Globus pallidus (tissue), 1 donor: ENCODE results near the gene IL18BP.

Experiments used
- DNase-seq: peaks from one replicate; pipeline ENCODE4 v3.0.0-alpha.2; 2015; ENCODE audit warnings: low spot score

Gene IL18BP

GRCh38 chr11:72045849-72046248 lies 47.1 kb downstream of the IL18BP start:
- DNase-seq, result peak; percentile 27

GRCh38 chr11:72048766-72049460 lies 50.2 kb downstream of the IL18BP start:
- DNase-seq, result no peak
